ENCODE data around the gene SDK1.

Gene SDK1

GRCh38 chr7:4129481-4130122 lies 828.5 kb downstream of the SDK1 start:
- no peak for DNase-seq

DNA sequence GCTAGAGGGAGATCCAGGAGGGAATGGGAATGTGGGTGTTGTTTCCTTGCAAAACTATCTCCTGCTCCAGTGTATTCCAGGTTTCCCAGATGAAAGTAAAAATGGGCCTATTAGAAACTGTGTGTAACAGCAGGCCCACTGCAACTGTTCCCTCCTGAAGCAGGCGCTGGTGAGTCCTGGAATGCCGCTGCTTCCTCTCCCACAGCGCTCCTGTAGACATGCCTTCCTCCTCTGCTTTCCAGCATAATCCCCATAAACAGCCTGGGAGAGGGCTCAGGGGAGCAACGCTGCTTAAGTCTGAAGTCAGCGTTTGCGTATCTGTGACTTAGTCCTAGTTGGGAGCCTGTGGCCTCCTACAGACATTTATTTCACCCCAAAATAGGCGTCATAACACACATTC lies 830.0 kb downstream of the SDK1 start:
- no peak for DNase-seq

DNA sequence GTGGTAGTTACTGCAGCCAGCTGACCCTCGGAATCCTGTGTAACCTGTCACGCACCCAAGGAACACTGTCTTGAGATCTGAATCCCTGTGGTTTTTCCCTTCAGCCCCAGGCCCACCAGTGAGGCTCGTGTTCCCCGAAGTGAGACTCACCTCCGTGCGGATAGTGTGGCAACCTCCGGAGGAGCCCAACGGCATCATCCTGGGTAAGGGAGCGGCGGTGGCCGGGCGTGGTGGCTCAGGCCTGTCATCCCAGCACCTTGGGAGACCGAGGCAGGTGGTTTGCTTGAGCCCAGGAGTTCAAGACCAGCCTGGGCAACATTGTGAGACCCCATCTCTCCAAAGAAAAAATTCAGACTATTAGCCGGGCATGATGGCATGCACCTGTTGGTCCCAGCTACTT lies 831.2 kb downstream of the SDK1 start:
- no peak for DNase-seq

- DNase-seq: no peak
These were observed 832.5 kb downstream of the SDK1 start for GRCh38 chr7:4133491-4134044.

DNA sequence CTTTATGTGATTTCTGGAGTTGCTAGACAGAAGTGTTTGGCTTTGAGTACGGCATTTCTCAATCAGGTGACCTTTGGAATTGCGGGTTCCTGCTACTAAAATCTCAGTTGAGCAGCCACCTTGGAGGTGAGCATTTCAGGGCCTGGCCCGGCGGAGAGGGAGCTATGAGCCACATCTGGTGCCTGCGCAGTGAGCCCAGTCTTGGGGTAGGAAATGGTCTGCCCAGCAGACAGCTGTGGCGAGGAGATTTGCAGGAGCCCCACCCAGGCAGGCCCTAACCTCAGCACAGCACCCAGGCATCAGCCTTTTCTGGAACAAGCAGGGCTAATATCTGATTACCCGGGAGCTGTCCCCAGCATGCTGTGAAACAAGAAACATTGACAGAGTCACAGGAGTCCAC lies 833.2 kb downstream of the SDK1 start:
- no peak for DNase-seq

- no peak for DNase-seq
These were observed 833.6 kb downstream of the SDK1 start for GRCh38 chr7:4134631-4135030.

DNA sequence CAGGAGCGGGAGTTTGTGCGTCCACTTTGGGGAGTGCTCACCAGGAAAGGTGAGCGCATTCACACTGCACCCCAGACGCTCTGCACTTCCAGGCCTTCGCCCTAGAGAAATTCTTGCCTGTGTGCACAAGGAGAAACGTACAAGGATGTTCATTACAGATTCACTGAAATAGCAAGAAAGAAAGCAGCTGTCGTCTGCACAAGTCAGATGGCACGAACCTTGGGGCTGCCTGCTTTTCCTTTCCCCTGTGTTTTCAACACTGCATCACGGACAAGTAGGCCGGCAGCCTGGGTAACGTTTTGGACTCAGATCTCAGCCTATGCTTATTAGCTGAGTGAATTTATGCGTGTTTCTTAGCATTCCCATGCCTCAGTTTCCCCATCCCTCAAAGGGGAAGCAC lies 834.2 kb downstream of the SDK1 start:
- no peak for DNase-seq

DNA sequence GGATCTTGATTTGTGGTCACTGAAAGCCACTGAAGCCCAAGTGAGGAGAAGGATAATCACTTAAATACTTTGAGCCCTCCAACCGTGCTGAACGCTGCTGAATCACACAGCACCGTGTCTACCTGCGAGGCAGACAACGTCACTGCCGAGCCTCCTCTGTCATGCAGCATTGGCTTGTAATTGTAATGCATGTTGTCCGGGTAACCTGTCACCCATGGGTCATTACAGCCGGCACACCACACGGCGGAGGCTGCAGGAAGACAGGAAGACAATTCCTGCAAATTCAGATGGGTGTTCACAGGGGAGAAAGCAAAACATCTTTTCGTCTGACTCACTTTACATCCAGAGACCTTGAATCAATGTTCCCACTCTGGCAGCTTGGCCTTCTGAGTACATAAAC lies 835.0 kb downstream of the SDK1 start:
- DNase-seq: no peak

- DNase-seq: no peak
These were observed 835.6 kb downstream of the SDK1 start for GRCh38 chr7:4136501-4137110.

GRCh38 chr7:4137552-4137951 lies 836.5 kb downstream of the SDK1 start:
- DNase-seq: no peak

- DNase-seq: no peak
These were observed 837.8 kb downstream of the SDK1 start for GRCh38 chr7:4138866-4139265.

DNA sequence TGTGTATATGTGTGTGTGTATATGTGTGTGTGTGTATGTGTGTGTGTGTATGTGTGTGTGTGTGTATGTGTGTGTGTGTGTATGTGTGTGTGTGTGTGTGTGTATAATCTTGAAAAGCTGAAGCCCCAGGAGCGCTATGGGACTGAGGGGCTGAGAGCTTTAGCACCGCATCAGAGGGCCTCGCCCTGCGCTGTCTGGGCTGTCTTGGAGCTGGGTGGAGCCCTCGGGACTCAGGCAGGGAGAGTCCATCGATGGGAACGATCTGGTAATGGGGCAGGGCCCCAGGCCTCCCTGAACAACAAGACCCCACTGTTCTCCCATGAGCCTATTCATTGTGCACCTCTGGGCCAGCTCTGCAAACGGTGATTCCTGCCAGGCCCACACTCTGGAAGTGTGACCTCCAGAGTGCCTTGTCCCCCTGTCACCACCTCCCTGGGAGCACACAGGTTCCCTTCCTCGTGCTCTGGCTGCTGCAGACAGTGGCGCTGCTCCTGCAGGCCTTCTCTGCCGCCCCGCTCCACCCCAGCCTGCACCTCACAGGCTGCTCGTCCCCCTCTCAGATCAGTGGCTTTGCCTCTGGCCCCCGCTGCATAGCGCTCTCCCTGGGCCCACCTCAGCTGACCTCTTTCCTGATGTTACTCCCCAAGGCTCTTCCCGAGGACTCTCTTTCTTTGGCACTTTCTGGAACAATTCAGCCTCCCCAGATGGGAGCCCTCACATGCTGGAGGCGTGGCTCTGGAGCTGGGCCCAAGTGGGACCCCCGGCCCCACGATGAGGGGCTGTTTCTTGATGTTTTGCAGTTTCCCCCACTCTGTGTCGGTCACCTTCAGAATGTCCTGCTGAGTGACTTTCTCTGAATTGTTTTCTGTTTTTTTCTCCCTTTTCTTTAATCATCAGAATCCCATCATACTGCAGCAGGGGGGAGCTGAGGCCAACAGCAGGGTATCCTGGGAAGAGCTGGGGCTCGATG lies 838.9 kb downstream of the SDK1 start:
- DNase-seq: no peak

DNA sequence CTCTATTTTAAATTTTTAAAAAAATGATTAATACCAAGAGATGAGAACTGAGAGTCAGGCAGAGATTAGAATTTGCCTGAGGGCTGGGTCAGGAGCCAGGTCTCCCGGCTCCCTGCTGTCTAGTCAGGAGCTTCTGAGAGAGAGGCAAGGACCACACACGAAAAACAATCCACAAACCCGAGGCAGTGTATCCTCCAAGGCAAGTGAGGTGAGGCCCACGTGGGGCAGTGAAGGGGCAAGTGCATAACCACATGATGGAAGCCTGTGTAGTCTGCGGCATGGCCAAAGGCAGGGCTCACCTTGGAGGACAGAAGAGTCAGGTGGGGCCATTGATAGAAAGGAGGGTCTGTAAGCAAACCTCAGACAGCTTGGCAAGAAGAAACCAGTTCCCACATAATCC lies 839.9 kb downstream of the SDK1 start:
- no peak for DNase-seq

- DNase-seq: no peak
These were observed 842.0 kb downstream of the SDK1 start for GRCh38 chr7:4143006-4143405.

DNA sequence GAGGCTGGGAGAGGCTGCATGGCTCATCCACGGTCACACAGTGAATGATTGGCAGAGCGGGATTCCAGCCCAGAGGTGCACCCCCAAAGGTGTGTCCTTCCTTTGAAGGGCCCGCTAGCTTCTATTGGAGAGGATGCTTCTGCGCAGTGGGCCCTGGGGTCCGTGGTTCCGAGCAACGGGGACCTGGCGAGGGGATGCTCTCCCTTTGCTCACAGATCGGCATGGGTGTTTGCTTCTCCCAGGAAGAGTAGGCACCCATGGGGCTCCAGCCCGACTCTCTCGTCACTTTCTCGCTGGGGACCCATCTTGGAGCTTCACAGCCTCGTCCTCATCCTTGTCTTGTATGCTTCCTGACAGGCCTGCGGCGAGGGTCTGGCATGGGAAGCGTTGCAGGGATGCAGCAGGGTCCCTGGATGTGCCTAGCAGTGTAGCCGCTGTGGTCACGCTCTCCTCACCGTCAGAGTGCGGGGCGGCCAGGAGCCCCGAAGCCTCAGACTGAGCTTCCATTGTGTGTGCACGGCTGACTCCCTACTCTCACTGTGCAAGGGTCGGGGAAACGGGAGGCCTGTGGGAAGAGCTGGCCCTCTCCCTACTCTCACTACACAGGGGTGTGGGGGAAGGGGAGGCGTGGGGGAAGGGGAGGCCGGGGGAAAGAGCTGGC lies 842.6 kb downstream of the SDK1 start:
- DNase-seq: no peak

- DNase-seq: no peak
These were observed 843.2 kb downstream of the SDK1 start for GRCh38 chr7:4144172-4144701.

DNA sequence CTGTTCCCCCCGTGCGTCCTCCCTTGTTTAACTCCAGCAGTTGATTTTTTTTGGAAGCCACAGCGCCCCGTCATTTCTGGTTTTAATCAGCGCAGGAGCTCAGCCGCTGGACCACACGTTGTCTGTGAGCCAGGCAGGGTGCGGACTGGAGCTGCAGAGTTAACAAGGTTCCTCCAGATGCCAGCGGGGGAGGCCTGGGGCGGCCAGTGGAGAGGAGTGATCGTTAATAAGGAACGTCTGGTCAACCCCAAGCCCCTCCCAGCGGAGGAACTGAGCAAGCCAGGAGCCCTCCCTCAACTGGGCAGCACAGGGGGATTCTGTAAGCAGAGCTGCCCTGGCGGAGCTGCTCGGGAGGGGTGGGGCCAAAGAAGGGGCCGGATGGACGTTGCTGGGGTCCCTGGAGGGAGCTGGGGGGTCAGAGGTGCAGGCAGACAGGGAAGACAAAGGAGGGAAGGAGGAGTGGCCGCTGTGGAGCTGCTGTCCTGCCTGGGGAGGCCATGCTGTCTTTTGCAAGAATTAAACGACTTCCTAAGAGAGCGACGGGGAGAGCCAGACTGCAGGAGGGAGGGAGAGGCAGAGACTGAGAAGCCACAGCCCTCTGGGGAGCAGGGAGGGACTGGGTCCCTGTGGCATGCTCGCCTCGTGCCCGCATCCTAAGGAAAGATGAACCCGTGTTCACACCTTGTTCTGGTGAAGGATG lies 843.9 kb downstream of the SDK1 start:
- no peak for DNase-seq

DNA sequence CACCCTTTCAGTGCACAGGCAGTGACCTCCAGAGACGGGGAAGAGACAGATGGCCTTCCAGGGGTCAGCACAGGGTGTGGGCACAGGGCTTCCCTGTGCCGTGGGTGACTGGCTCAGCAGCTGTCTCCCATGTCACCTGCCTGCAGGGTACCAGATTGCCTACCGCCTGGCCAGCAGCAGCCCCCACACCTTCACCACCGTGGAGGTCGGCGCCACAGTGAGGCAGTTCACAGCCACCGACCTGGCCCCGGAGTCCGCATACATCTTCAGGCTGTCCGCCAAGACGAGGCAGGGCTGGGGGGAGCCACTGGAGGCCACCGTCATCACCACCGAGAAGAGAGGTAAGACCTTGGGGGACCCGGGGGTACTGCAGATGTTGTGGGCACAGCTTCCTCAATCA lies 844.5 kb downstream of the SDK1 start:
- no peak for DNase-seq

- DNase-seq: no peak
These were observed 847.0 kb downstream of the SDK1 start for GRCh38 chr7:4147926-4148620.

DNA sequence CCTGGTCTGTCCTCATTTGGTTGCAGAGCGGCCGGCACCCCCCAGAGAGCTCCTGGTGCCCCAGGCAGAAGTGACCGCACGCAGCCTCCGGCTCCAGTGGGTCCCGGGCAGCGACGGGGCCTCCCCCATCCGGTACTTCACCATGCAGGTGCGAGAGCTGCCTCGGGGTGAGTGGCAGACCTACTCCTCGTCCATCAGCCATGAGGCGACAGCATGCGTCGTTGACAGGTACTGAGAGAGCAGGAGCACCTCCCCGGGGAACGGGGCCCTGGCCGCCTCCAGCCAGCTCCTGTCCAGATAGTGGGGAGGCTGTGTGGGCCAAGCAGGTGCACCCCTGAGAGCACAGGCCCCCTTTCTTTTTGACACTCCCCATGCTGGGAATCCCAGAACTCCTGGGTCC lies 848.2 kb downstream of the SDK1 start:
- no peak for DNase-seq

DNA sequence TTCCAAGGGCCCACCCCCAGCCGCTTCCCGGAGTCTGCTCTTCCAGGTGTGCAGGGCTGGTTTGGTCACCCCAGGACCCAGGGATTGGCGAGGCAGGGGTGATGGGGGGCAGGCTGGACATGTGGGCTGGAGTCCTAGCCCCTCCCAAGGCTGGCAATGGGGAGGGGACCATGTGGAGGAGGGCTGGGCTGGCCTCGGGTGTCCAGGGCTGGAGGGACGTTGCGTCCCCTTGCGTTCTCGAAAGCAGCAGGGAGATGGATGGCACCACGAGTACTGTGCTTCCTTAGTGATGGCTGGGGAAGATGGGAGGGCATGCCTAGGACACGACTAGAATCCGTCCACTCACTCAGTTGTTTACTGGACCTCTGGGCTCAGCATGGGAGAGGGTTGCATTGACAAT lies 848.6 kb downstream of the SDK1 start:
- DNase-seq: no peak

- DNase-seq: no peak
These were observed 849.7 kb downstream of the SDK1 start for GRCh38 chr7:4150731-4151130.

Data from stimulated activated CD4-positive, alpha-beta T cell treated with anti-CD3 and anti-CD28 coated beads, Interleukin-12 subunit alpha, Interleukin-12 subunit beta, amount 100 ng/mL, for 4 hours (primary cell).